HepG2 (cell line): Measurements from ENCODE around the gene TSPAN32. TPM values are rescaled to one million over a fixed set of nuclear protein-coding genes. Genes with fewer than 3 reads are reported as not detected.
A peak's percentile ranks its signal among the peaks of the same experiment; 100 is the strongest.

Experiments
- ATAC-seq: fragments of 200-7000 bp; cut with Tn5 transposase; 3 replicates; pipeline ENCODE4 v1.9.1; 2020; ENCODE audit warnings: mild to moderate bottlenecking, moderate library complexity
- BruUV-seq: library from RNA; stranded (reverse); fragments of 400-500 nt; replicated peaks from 2 replicates; lab custom pipeline; 2021; lab: Mats Ljungman, UMichigan
- CTCF ChIA-PET: fragments of 300-600 bp; formaldehyde crosslinking; extraction: SDS; loops from one replicate; lab custom pipeline; 2021; ENCODE audit warnings: low total read pairs, inconsistent platforms, low intra/inter-chr PET ratio; lab: Yijun Ruan, JAX
- POLR2A ChIA-PET: fragments of 350-600 bp; sonication (Branson Sonifier 250); formaldehyde crosslinking; loops from one replicate; lab custom pipeline; 2020; ENCODE audit warnings: antibody characterized with exemption, inconsistent platforms; lab: Yijun Ruan, JAX
- DNase-seq: peaks from one replicate; pipeline ENCODE4 v3.0.0-alpha.2; 2015; ENCODE audit warnings: low spot score
- FAIRE-seq: peaks from 3 replicates; lab custom pipeline; 2011; peaks lifted over from hg19 to GRCh38; lab: Jason Lieb, UNC
- H2AFZ ChIP-seq: one replicate; pipeline ENCODE4 v1.6.1; 2011; ENCODE audit warnings: low read length, inconsistent platforms
- H3K27ac ChIP-seq: fragments of 300-600 bp; 3 replicates; pipeline ENCODE4 v1.8.0; 2011; ENCODE audit warnings: mixed run types, mild to moderate bottlenecking, mixed read lengths, low read length, inconsistent platforms; ENCODE audit not compliant: insufficient read depth; ENCODE audit errors: extremely low read length
- H3K27me3 ChIP-seq, 2 experiments: fragments of 200-600 bp in 1 of 2; 2 replicates in 1 of 2; 3 replicates in 1 of 2; pipeline versions ENCODE4 v1.6.0 to v1.8.0; 2011; ENCODE audit warnings: low read length in 2 of 2, mild to moderate bottlenecking in 2 of 2, moderate library complexity in 2 of 2, inconsistent platforms in 1 of 2; ENCODE audit not compliant: insufficient read depth in 2 of 2, control insufficient read depth in 1 of 2
- H3K36me3 ChIP-seq, 2 experiments: fragments of 200-600 bp in 1 of 2; replicated peaks in 1 of 2; 2 replicates in 1 of 2; 3 replicates in 1 of 2; pipeline versions ENCODE4 v1.5.1 to v1.8.0; 2011; ENCODE audit warnings: low read length in 2 of 2, inconsistent platforms in 1 of 2; ENCODE audit not compliant: insufficient read depth in 2 of 2, control insufficient read depth in 1 of 2
- H3K4me1 ChIP-seq: 2 replicates; pipeline ENCODE4 v1.5.1; 2012; ENCODE audit warnings: low read length, inconsistent platforms; ENCODE audit not compliant: insufficient read depth
- H3K4me2 ChIP-seq: 2 replicates; pipeline ENCODE4 v1.6.0; 2011; ENCODE audit warnings: low read depth, low read length, inconsistent platforms
- H3K4me3 ChIP-seq, 3 experiments: fragments of 200-600 bp in 1 of 3; sonication (generic), shearing (Covaris generic) in 1 of 3; replicated peaks in 1 of 3; 2 replicates each; pipeline ENCODE4 v1.5.1; 2011 to 2016; ENCODE audit warnings: low read length in 3 of 3, inconsistent platforms in 2 of 3, low read depth in 2 of 3, mild to moderate bottlenecking in 2 of 3, control low read depth in 1 of 3, mixed read lengths in 1 of 3; ENCODE audit not compliant: insufficient read depth in 1 of 3
- H3K79me2 ChIP-seq: one replicate; pipeline ENCODE4 v1.6.1; 2011; ENCODE audit warnings: low read length, inconsistent platforms; ENCODE audit not compliant: insufficient read depth
- H3K9ac ChIP-seq: 2 replicates; pipeline ENCODE4 v1.6.0; 2011; ENCODE audit warnings: mild to moderate bottlenecking, low read depth, low read length, inconsistent platforms; ENCODE audit not compliant: insufficient read depth
- H3K9me3 ChIP-seq: 2 replicates; pipeline ENCODE4 v1.5.1; 2012; ENCODE audit warnings: mild to moderate bottlenecking, low read length
- H4K20me1 ChIP-seq: 2 replicates; pipeline ENCODE4 v1.6.0; 2011; ENCODE audit warnings: inconsistent platforms, mild to moderate bottlenecking, low read length, moderate library complexity; ENCODE audit not compliant: insufficient read depth
- GABPB1 ChIP-seq: IDR thresholded peaks from 2 replicates; pipeline ENCODE4 v1.6.1; 2016; ENCODE audit warnings: mild to moderate bottlenecking, missing genetic modification reagents, moderate library complexity, missing compliant biosample characterization
- HOXA3 ChIP-seq: sonication (generic); formaldehyde crosslinking; IDR thresholded peaks from 2 replicates; pipeline ENCODE4 v1.5.0; 2020; ENCODE audit warnings: missing genetic modification reagents
- KAT8 ChIP-seq: IDR thresholded peaks from 2 replicates; pipeline ENCODE4 v1.6.1; 2016; ENCODE audit warnings: missing genetic modification reagents, missing compliant biosample characterization
- MEIS1 ChIP-seq: sonication (generic); formaldehyde crosslinking; IDR thresholded peaks from 2 replicates; pipeline ENCODE4 v1.9.0; 2021; ENCODE audit warnings: mild to moderate bottlenecking, missing genetic modification reagents, moderate library complexity, borderline replicate concordance
- MTA1 ChIP-seq: sonication (generic); formaldehyde crosslinking; IDR thresholded peaks from 2 replicates; pipeline ENCODE4 v1.4.0; 2020; ENCODE audit warnings: missing genetic modification reagents, mild to moderate bottlenecking, borderline replicate concordance
- REPIN1 ChIP-seq: sonication (generic); formaldehyde crosslinking; IDR thresholded peaks from 2 replicates; pipeline ENCODE4 v1.8.0; 2022; ENCODE audit warnings: missing genetic modification reagents, low read depth, mild to moderate bottlenecking, borderline replicate concordance
- RXRB ChIP-seq: IDR thresholded peaks from 2 replicates; pipeline ENCODE4 v1.6.1; 2016; ENCODE audit warnings: borderline replicate concordance, missing genetic modification reagents, missing compliant biosample characterization
- SIX1 ChIP-seq: sonication (generic); formaldehyde crosslinking; IDR thresholded peaks from 2 replicates; pipeline ENCODE4 v1.4.0; 2020; ENCODE audit warnings: missing genetic modification reagents, borderline replicate concordance
- SOX6 ChIP-seq, 2 experiments: fragments of 450-650 bp in 1 of 2; sonication (generic) in 1 of 2; formaldehyde crosslinking in 1 of 2; IDR thresholded peaks; 2 replicates each; pipeline versions ENCODE4 v1.4.0 to v1.6.1; 2017 to 2020; ENCODE audit warnings: antibody characterized with exemption in 1 of 2, mild to moderate bottlenecking in 1 of 2, missing genetic modification reagents in 1 of 2
- TARDBP ChIP-seq: sonication (generic); formaldehyde crosslinking; IDR thresholded peaks from 2 replicates; pipeline ENCODE4 v1.8.0; 2022; ENCODE audit warnings: mild to moderate bottlenecking, missing genetic modification reagents
- TCF12 ChIP-seq, 2 experiments: fragments of 450-650 bp in 1 of 2; sonication (generic) in 1 of 2; formaldehyde crosslinking in 1 of 2; IDR thresholded peaks; 2 replicates each; pipeline versions ENCODE4 v1.6.1 to v1.8.0; 2017 to 2022; ENCODE audit warnings: antibody characterized with exemption in 1 of 2, mild to moderate bottlenecking in 1 of 2, missing genetic modification reagents in 1 of 2, moderate library complexity in 1 of 2
- ZC3H13 ChIP-seq: sonication (generic); formaldehyde crosslinking; IDR thresholded peaks from 2 replicates; pipeline ENCODE4 v1.8.1; 2023; ENCODE audit warnings: mild to moderate bottlenecking, missing genetic modification reagents, moderate library complexity
- ZNF234 ChIP-seq: sonication (generic); formaldehyde crosslinking; conservative IDR thresholded peaks from 2 replicates; pipeline ENCODE4 v1.5.1; 2020; ENCODE audit warnings: mild to moderate bottlenecking, missing genetic modification reagents
- ZNF451 ChIP-seq: sonication (generic); formaldehyde crosslinking; IDR thresholded peaks from 2 replicates; pipeline ENCODE4 v1.5.0; 2020; ENCODE audit warnings: mild to moderate bottlenecking, missing genetic modification reagents
- WGBS: methylation state at CpG from one replicate; pipeline ENCODE4 v1.1.6; 2017; ENCODE audit warnings: low lambda C conversion rate; 5-methylcytosine and 5-hydroxymethylcytosine counted together
- in situ Hi-C: cut with HindIII; loops from 2 replicates; pipeline ENCODE4 v1.10.0; 2017; ENCODE audit warnings: low pct_unique_long_range_greater_than_20kb; ENCODE audit not compliant: extremely low pct_ligation_motif_present
- intact Hi-C: fragments of 100-400 bp; cut with micrococcal nuclease; formaldehyde crosslinking; loops from one replicate; pipeline ENCODE4 v1.10.0; 2022; ENCODE audit not compliant: unreplicated experiment
- polyA plus RNA-seq, 8 experiments: library from polyadenylated mRNA; depleted of rRNA in 3 of 8; stranded (reverse) in 7 of 8; unstranded in 1 of 8; fragments of >200 nt; fragmentation: Illumina TruSeq in 4 of 8; extraction: Trizol in 4 of 8; gene quantifications; 2 replicates each; pipeline versions ENCODE4 v1.2.1 to v1.2.3, GENCODE V29; 2011 to 2016; ENCODE audit warnings: low read depth in 4 of 8, missing spikeins in 1 of 8, mixed read lengths in 1 of 8; ENCODE audit not compliant: insufficient read depth in 1 of 8
- total RNA-seq, 5 experiments: library from RNA; depleted of rRNA; stranded (reverse); fragments of >200 nt; fragmentation: Illumina TruSeq; extraction: Trizol; gene quantifications; 2 replicates each; pipeline ENCODE4 v1.2.3, GENCODE V29; 2016; ENCODE audit warnings: low read depth in 1 of 5

Gene TSPAN32
- total and polyA plus RNA-seq, 2 of the 13 experiments (the other 11 are each of a cell fraction or from before 2014, with no cell fraction given), result 0.09 to 0.70 TPM

DNA sequence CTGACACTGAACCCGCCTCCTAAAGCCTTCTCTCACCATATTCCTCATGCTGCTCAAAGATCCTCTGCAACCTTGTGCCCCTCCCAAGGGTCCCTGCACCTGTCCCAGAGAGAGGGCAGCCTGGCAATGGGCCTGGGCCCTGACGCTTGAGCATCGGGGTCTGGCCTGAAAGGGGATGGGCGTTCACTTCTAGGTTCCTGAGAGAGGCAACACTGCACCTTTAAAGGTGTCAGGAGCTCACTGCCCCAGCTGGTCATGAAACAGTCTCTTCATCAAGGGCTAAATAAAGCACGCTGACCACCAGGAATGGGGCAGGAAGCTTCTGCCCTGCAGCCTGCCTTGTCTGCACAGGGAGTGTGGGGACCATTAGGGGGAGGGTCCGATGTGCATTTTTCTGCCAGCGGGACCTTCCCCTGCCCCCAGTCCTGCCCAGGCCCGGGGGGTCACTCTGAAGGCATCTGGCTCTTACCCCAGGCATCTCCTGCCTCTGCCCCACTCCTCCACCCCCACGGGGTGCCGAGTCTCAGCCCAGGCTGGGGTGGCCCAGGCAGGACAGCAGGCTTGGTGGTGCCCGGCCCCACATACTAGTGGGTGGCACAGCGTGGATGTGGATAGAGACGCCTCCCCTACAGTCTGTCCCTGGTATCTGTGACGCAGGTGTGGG, 3.5 kb upstream of the TSPAN32 start:
- H3K9ac ChIP-seq, result no peak overlapping the region
- CTCF ChIA-PET, result interaction anchor here (1.1 to 3.6 kb wide), 6 partner anchors 83 to 132 kb away, joined by 3 to 72 read pairs (median 11); no protein-coding TSS in a partner anchor
- H3K36me3 ChIP-seq, result no peaks in the 10 kb centered on the region
- H3K27ac ChIP-seq, result no peak overlapping the region
- TF ChIP-seq MEIS1 (CRISPR knock-in tag), result no peak
- H3K4me1 ChIP-seq, result peaks cover 23% of the 10 kb centered on the region
- FAIRE-seq, result no peak
- no peaks in the 10 kb centered on the region for H4K20me1 ChIP-seq
- POLR2A ChIA-PET, result interaction anchor here (0.8 kb wide), 1 partner anchor 101 kb away, joined by 3 read pairs; no protein-coding TSS in a partner anchor
- in situ Hi-C loops (loop anchor here (5.0 kb wide), 1 partner anchor 101 kb away; no protein-coding TSS in a partner anchor), intact Hi-C loops (no loop called here)
- no TSS peak for BruUV-seq
- peaks cover 2 to 19% of the 10 kb centered on the region in 2 experiments; a peak in 2 of 5 replicates for H3K27me3 ChIP-seq
- H2AFZ ChIP-seq, result no peak overlapping the region
- H3K79me2 ChIP-seq, result no peaks in the 10 kb centered on the region
- no peak overlapping the region for H3K4me2 ChIP-seq
- 30% methylated on average over 4 of the region's 14 CpGs for WGBS
- no peak for DNase-seq
- H3K4me3 ChIP-seq, result no peak overlapping the region
- no peak for ATAC-seq
- H3K9me3 ChIP-seq, result no peaks in the 10 kb centered on the region

DNA sequence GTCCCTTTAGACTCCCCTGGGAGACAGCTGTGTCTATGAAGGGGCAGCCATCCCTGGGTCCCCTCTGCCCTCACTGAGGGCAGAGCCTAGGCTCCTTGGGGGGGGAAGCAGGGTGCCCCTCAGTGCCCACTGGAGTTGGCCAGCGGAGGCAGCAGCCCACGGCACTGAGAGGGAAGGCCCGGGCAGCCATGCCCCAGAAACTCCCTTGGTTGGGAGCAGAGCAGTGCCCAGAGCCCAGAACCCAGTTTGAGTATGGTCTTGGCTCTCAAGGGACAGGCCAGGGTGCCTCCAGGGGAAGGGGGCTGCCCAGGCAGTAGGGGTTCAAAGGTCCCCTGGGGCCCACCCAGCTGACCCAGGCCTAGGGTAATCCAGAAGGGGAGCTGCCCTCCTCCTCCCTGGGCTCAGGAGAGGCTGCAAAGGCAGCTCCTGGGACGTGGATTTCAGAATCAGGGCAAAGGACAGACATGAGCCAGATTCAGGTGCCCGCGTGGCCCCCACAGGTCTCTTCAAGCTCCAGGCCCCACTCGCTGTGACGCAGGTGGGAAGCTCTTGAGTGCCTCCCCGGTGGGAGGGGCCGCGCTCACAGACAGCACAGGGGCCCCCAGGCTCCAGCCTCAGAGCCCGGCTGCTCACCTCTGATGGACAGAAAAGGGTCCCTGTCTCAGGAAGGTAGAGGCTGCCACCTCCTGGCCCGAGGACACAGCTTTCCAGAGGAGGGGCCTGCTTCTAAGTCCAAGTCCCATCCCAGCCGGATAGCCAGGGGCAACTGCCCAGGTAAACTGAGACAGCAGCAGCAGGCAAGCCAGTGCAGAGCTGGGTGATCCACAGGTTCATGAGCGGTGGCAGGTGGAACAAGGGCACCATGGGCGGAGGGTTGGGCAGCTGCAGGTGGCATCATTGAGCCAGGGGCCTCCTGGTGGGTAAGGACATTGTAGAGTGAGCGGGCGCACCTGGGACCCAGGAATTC, 2.7 kb upstream of the TSPAN32 start:
- Histone ChIP-seq H3K4me3 (no peak overlapping the region), H3K36me3 (no peaks in the 10 kb centered on the region), H3K27me3 (peaks cover 2 to 21% of the 10 kb centered on the region in 2 experiments; a peak in 2 of 5 replicates), H3K79me2 (no peaks in the 10 kb centered on the region), H2AFZ (no peak overlapping the region), H3K27ac (no peak overlapping the region), H3K9me3 (no peaks in the 10 kb centered on the region), H3K4me1 (peaks cover 31% of the 10 kb centered on the region), H4K20me1 (no peaks in the 10 kb centered on the region), H3K4me2 (peak overlapping the region; percentile 39; the same call in 1 of the 2 replicates), H3K9ac (no peak overlapping the region)
- BruUV-seq, result no TSS peak
- ATAC-seq (peak; percentile 82), FAIRE-seq (no peak), DNase-seq (peak; percentile 63)
- POLR2A ChIA-PET, result interaction anchor here (0.8 to 0.9 kb wide), 3 partner anchors 88 to 101 kb away, joined by 3 to 6 read pairs (median 3); no protein-coding TSS in a partner anchor
- in situ Hi-C loops, result loop anchor here (5.0 kb wide), 1 partner anchor 102 kb away; no protein-coding TSS in a partner anchor
- WGBS, result 54% methylated on average over 4 of the region's 18 CpGs
- CTCF ChIA-PET, result interaction anchor here (1.0 to 3.6 kb wide), 7 partner anchors 83 to 133 kb away, joined by 3 to 72 read pairs (median 8); no protein-coding TSS in a partner anchor
- intact Hi-C loops, result loop anchor here (1.0 kb wide), 3 partner anchors 102 to 133 kb away; no protein-coding TSS in a partner anchor
- TF ChIP-seq ZC3H13 (CRISPR knock-in tag), result no peak
- TF ChIP-seq SOX6 (IDR thresholded peaks at IDR 0.05), result no peak
- peak; percentile 13; the same call in 1 of the 2 replicates for TF ChIP-seq SOX6 (CRISPR knock-in tag; IDR thresholded peaks at IDR 0.05)
- TF ChIP-seq RXRB (CRISPR knock-in tag), result peak; percentile 36; the same call in 1 of the 2 replicates
- TF ChIP-seq ZNF234 (CRISPR knock-in tag), result 0 out of 2 replicates have a peak, but pooled peaks have one; percentile 33
- TF ChIP-seq REPIN1 (CRISPR knock-in tag), result 0 out of 2 replicates have a peak, but pooled peaks have one; percentile 26
- TF ChIP-seq KAT8 (CRISPR knock-in tag), result 0 out of 2 replicates have a peak, but pooled peaks have one; percentile 40
- TF ChIP-seq TARDBP, result peak; percentile 26; the same call in 1 of the 2 replicates
- peak; percentile 16; the same call in 1 of the 2 replicates for TF ChIP-seq GABPB1 (CRISPR knock-in tag)
- peak; percentile 44; the same call in 1 of the 2 replicates for TF ChIP-seq MTA1
- TF ChIP-seq HOXA3 (CRISPR knock-in tag), result no peak
- TF ChIP-seq ZNF451 (CRISPR knock-in tag), result no peak
- no peak for TF ChIP-seq TCF12 (IDR thresholded peaks at IDR 0.05)
- no peak for TF ChIP-seq TCF12 (CRISPR knock-in tag; IDR thresholded peaks at IDR 0.05)
- TF ChIP-seq SIX1, result no peak
